GM12892 (cell line): ENCODE measurements around the gene ZFHX2.
A peak's percentile ranks its signal among the peaks of the same experiment; 100 is the strongest.

Experiments used
- DNase-seq: peaks from one replicate; pipeline ENCODE4 v3.0.0; 2011; ENCODE audit not compliant: insufficient read length
- FAIRE-seq: peaks from 2 replicates; lab custom pipeline; 2011; peaks lifted over from hg19 to GRCh38; lab: Jason Lieb, UNC
- POLR2A ChIP-seq: IDR thresholded peaks from 2 replicates; pipeline ENCODE4 v1.6.1; 2011; ENCODE audit warnings: low read depth, low read length, control low read depth
- POLR2AphosphoS5 ChIP-seq: IDR thresholded peaks from 2 replicates; pipeline ENCODE4 v1.6.1; 2011; ENCODE audit warnings: low read depth, low read length, control low read depth
- TAF1 ChIP-seq: IDR thresholded peaks from 2 replicates; pipeline ENCODE4 v1.6.1; 2011; ENCODE audit warnings: low read depth, mild to moderate bottlenecking, control low read depth, low read length, borderline replicate concordance

The ZFHX2 gene

DNA sequence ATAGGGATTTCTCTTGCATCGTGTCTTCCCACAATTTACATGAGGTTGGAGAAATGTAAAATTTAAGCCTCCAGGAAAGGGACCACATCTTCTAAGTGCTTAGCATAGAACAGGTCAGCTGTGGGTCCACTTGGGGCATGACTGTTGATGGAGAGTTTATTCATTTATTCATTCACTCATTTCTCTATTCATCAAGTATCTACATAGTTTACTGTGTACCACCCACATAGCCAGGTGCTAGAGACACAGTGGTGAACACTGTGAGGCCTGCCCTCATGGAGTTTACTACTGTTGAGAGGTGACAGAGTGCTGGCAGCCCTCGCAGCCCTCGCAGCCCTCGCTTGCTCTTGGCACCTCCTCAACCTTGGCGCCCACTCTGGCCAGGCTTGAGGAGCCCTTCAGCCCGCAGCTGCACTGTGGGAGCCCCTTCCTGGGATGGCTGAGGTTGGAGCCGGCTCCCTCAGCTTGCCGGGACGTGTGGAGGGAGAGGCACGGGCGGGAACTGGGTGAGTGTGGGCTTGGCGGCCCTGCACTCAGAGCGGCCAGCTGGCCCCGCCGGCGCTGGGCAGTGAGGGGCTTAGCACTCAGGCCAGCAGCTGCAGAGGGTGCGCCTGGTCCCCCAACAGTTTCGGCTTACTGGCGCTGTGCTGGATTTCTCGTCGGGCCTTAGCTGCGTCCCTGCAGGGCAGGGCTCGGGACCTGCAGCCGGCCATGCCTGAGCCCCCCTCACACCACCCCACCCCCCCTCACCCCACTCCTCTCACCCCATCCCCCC, 28.8 kb upstream of the ZFHX2 start:
- no peak for FAIRE-seq
- TF ChIP-seq TAF1 (no peak), POLR2A (no peak), POLR2AphosphoS5 (no peak)
- DNase-seq: no peak

DNA sequence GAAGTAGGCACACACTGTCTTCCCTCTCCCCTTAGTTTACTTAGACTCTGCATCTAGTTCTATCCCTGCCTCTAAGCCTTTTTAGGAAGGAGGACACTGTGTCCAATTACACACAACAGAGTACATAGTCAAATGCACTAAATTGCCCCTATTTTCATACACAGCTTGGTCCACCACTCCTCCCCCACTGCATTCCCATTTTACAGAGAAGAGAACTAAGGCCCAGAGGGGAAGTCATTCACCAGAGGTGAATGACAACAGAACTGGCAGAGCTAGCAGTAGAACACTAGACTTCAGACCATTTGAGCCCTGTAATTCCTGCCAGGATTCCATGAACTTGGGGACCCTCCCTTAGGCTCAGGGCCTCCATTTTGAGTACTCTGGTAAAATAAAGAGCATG, 28.2 kb upstream of the ZFHX2 start:
- no peak for TF ChIP-seq POLR2AphosphoS5
- no peak for TF ChIP-seq TAF1
- TF ChIP-seq POLR2A: no peak
- FAIRE-seq: no peak
- DNase-seq: no peak

DNA sequence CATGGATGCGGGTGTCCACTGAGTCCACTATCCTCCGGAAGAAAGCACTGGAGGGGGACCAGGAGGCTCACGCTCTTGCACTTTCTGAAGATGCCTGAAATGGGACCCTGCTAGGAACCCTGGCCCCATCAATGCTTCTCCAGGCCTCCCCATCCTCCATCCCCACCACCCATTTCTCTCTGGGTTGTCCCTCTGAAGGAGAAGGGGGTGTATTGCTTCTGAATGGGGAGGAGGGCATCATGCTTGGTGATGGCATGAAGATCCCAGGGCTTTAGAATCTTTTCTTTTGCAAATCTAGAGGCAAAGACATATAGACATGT, 27.7 kb upstream of the ZFHX2 start:
- TF ChIP-seq POLR2A (no peak), TAF1 (no peak), POLR2AphosphoS5 (no peak)
- FAIRE-seq (no peak), DNase-seq (no peak)

DNA sequence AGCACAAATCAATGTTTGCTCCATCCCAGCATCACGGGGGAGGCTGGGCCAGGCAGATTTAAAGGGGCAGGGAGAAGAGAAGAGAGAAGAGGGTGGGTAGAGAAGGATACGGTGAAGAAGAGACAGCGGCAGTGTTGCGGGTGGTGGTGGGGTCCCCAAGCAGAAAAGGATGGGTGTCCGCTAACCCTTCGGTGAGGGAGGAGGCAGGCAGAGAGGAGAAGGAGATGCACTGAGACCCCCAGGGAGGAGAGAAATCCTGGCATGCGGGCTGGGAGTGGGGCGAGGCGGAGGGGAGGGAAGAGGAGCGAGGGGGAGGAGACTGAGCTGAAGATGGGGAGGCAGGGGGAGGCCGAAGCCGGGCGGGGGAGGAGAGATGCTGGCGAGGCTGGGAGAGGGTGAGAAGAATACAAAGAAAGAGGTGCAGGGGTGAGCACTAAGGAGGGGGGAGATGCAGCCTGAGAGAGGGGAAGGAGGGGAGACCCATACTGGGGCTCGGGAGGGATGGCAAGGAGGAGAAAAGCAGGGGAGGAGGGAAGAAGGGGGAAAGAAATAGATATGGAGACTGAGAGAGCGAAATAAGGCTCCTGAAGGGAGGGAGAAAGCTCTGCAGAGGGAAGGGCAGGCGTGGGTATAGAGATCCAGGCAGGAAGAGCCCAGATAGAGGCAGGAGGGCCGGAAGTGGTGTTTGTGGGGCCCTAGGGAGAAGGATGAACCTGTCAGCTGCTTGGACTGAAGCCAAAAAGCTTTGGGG, 27.2 kb upstream of the ZFHX2 start, which contains the start of gene JPH4:
JPH4 (minus strand) TSS at position 231 of the 751 bp plus-strand sequence. CDS start 1,337 bp downstream, outside the sequence.
- no peak for TF ChIP-seq POLR2AphosphoS5
- no peak for TF ChIP-seq TAF1
- no peak for TF ChIP-seq POLR2A
- no peak for FAIRE-seq
- DNase-seq: no peak

DNA sequence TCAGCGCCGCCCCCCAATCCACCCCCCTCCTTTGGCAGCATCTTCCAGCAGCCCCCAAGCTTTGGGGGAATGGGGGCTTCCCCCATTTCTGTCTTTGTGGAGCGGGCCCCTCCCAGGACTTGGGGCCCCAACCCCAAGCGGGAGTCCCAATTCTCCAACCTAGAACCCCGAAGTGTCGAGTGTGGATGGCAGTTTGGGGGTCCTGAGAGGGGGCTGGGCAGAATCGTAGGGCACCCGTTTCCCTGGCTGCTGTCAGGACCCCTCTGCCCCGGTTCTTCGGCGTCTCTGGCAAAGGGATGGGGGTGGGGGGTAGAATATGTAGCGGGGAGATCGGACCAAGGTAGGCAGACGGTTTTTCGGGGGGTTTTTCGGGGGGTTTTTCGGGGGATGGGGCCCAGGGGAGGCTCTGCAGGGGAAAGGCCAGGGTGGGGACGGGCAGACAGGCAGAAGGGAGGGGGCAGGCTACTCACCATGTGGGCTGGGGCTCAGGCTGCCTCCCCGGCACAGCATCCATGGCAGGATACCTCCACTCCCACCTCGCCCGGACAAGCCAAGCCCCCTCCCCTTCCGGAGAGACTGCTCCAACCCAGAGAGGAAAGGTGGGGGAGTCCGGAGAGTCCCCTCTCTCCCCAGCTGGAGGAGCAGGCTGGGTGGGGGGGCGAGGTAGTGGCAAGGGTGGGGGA, 26.3 kb upstream of the ZFHX2 start:
- no peak for TF ChIP-seq POLR2AphosphoS5
- TF ChIP-seq POLR2A: 0 out of 2 replicates have a peak, but pooled peaks have one; percentile 10
- FAIRE-seq: no peak
- no peak for DNase-seq

DNA sequence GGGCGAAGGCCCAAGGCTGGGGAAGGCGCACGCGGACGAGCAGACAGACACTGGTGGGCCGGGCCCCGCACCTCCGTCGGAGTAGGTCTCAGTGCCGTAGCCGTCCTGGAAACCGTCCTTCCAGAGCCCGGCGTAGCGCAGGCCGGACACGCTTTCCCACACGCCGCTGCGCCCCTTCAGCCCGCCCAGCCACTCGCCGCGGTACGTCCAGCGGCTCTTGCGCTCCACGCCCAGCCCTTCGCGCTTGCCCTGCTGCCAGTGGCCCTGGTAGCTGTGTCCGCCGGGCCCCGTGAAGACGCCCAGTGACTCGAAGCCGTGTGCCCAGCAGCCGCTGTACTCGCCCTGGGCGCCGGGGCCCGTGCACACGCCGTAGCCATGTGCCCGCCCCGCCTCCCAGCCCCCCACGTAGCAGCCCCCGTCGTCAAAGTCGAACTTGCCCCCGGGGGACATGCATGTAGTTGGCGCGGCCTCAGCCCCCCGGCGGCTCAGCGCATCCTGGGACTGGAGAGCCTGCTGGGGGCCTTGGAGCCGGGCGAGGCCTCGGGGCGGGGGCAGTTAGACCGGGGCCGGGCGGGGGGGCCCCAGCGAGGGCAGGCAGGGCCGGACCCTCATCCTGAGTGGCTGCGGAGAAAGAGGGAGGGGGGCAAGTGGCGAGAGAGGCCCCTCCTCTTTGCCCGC, 25.6 kb upstream of the ZFHX2 start:
- peak; percentile 72 for FAIRE-seq
- TF ChIP-seq TAF1 (no peak), POLR2A (no peak), POLR2AphosphoS5 (no peak)
- DNase-seq: peak; percentile 49

DNA sequence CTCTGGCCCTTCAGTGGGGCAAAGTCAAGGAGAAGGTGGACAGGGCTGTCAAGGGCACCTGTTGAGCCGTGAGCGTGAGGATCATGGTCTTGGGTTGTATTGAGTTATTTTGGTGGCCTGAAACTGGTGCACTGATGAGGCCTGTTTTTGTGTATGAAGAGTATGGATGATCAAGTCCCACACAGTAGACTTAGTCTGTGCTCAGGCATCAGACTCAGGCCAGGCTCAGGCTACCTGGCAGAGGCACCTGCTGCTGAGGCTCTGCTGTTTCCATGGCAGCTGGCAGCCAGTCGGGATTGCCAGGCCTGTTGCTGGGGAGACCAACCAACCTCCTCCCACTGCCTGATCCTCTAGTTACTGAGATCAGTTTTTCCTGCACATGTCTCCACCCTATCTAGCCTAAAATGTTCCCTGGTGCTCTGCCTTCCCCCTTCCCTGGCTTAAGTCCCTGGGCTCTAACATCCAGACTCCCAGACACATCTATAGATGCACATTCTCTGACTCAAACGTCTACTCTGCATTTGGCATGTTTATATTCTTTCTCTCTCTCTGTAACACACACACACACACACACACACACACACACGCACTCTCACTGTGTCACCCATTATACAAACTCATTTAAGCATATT, 21.9 kb upstream of the ZFHX2 start:
- DNase-seq (no peak), FAIRE-seq (no peak)
- no peak for TF ChIP-seq TAF1
- TF ChIP-seq POLR2A: no peak
- no peak for TF ChIP-seq POLR2AphosphoS5

DNA sequence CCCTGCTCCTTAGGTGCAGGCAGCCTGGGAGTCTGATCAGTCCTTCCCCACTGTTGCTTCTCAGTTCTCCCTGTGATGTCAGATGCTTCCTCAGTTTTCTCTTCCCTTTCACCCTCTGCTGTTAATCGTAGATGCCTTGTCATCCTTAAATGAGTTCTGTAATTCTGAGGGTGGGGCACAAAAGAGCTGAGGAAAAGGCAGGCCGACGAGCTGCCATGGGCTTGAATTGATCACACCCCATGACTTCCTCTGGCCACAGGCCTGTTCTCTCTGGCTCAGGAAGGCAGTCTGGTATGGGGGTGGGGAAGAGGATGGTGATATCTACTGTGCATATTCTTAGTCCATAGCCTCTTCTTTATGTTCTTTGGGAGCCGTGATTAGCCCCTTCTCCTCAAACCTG, 21.3 kb upstream of the ZFHX2 start:
- DNase-seq: no peak
- no peak for TF ChIP-seq TAF1
- TF ChIP-seq POLR2AphosphoS5: no peak
- no peak for TF ChIP-seq POLR2A
- FAIRE-seq: no peak

DNA sequence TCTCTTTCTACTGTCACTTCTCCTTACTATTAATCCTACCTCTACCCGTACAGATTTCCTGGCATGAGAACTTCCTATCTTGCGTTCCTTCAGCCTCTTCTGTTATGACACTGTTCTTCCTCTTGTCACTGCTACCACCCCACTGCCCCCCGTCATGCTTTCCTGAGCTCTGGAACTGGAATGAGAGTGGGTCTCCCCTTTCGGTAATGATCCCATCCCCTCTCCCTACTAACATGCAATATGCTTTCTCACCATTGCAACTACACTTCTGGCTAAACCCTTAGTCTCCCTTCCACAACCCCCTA, 20.9 kb upstream of the ZFHX2 start:
- FAIRE-seq: no peak
- TF ChIP-seq POLR2AphosphoS5 (no peak), POLR2A (no peak)
- no peak for DNase-seq

DNA sequence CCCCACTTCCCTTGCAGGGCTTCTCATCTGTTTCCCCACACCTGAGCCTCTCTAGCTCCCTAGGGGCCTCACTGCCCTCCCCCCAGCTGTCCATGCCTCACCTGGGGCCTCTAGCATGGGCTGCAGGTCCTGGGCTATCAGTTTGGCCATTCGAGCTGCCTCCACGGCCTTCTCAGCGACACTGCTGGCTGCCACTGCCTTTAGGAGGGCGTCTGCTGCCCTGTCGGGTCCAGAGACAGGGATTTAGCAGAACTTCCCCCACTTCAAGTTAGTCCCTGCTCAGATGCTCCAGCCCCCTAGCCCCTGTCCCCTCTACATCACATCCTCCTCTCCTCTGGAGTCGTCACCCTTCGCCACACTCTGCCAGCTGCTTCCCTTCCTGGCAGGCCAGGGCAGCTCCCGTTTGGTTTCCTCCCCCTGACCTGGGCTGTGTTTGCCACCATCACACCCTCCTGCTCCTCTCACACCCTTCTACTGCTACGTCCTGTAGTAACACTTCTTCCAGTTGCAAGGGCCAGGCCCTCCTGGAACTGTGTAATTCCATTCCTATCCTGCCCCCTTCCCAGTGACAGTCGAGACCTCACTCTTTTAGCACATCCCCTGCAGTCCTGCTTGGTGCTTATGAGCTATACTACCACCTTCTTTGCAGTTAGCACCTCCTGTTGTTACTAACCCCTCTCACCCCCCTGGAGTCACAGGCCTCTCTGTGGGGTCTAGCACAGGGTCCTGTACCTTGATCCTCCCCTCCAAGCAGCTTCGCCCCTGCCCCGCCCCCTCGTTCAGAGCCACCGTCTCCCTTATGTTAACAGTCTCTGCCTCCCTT, 20.3 kb upstream of the ZFHX2 start:
- DNase-seq (no peak), FAIRE-seq (no peak)
- no peak for TF ChIP-seq TAF1
- no peak for TF ChIP-seq POLR2AphosphoS5
- TF ChIP-seq POLR2A: no peak
